Measurements from ENCODE around the gene GDE1.

Gene GDE1

DNA sequence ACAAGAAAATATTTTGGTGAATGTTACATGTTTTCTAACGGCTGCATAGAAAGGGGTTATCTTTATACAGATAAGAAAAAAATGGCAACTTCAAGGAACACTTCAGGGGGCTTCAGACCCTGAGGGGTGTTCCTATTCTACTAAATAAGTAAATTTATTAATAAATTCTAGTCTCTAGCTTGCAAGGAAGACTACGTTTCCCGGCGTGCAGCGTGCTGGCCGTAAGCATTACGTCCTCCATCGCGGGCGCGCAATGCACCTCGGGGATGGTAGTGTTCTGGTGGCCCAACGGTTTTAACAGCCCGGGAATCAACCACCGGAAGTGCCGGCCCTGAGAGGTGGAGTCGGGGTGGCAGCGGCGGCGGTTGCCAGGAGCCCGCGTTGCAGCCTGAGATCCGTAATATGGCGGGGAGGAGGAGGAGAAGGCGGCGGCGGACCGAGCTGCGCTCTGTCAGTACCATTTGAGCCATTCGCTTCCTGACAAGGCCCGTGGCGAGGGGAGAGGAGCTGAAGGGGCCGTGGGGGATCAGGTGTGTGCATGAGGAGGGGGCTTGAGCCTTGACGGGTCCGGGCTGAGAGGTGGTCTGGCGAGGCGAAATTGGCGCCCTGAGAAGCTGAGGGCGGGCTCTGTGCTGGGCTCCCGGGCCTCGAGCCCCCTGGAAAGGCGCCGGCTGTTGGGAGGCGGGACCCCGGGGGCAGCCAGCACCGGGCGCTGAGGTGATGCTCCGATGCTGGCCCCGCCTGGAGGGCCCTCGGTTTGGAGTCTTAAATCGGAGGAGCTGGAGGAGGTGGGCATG, 1.9 kb upstream of the GDE1 start, which contains the start of gene CCP110:
CCP110 (plus strand) TSS at position 384 of the 797 bp plus-strand sequence. CDS start 3,940 bp downstream, outside the sequence.
- DNase-seq (ENCODE audit: low read depth), result peak; percentile 93

GRCh38 chr16:19523184-19523558, 1.3 kb upstream of the GDE1 start:
- DNase-seq (ENCODE audit: low read depth), result no peak

DNA sequence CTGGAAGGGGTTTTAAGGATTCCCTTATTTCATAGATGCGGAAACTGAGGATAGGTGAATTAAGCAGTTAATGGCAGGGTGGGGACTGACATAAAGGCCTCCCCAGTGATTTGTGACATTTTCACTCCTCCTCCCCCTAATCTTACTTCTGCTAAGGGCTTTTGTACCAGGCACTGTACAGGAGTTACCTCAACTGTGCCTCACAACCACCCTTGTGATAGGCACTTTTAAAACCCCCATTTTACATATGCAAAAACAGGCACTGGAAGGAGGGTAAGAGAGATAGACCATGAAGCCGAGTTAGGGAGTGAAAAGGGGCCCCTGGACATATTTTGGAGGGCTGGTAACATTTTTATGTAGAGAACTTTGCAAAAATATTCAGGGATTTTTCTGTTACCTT, 862 bp upstream of the GDE1 start:
- no peak for DNase-seq (ENCODE audit: low read depth)

DNA sequence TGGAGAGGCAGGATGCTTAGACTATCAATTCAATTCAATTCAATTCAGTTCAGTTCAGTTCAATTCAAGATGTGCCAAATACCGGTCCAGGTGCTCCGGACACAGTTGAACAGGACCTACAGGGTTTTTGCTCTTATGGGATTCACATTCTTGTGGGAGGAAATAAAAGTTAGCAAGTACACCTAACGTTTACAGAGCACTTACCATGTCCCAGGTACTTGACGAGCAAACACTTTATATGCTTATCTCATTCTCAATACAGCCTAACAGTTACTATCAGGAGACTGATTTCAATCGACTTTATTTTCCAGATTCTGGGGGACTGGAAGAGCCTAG, 467 bp upstream of the GDE1 start:
- no peak for DNase-seq (ENCODE audit: low read depth)

- no peak for DNase-seq (ENCODE audit: low read depth)
Observed at GRCh38 chr16:19520861-19521331, 1.0 kb downstream of the GDE1 start.

DNA sequence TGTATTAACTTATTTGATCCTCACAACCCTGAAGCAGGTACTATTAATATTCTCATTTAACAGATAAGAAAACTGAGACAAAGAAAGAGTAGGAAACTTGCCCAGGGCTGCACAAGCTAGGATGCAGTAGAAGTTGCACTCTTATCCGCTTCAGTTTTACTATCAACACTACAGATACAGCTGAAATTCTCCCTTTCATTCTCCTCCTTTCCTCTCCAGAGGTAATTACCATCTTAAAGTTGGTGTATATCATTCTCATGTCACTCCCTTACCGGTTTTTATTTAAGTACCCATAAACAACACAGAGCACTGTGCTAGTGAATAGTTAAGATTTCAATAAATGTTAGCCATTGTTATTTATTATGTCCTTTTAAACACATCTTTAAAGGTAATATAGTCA, 3.5 kb downstream of the GDE1 start:
- DNase-seq (ENCODE audit: low read depth), result no peak

- no peak for DNase-seq (ENCODE audit: low read depth)
Observed at GRCh38 chr16:19517424-19518089, 4.3 kb downstream of the GDE1 start.

- no peak for DNase-seq (ENCODE audit: low read depth)
Observed at GRCh38 chr16:19515757-19516156, 6.1 kb downstream of the GDE1 start.

DNA sequence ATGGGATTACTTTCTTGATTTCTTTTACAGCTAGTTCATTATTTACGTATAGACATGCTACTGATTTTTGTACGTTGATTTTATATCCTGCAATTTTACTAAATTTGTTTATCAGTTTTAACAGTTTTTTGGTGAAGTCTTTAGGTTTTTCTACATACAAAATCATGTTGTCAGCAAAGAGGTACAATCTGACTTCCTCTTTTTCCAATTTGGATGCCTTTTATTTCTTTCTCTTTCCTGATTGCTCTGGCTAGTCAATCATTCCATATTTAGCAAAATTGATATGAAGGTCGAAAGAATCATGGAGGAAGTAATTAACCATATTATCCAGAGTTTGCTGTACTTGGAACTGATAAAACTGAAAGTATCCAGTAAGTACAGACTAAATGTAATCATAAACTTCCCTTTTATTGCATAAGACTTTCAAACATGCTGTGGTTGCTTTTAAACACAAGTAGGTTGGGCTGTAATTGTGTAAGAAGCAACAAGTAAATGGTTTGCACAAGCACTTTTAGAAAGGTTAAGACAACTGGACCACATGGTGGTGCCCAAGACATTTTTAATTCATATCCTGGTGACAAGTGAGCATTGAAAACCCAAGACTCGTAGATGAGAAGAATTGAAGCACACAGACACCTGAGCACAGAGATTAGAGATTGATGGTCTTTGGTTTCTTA, 8.4 kb downstream of the GDE1 start:
- DNase-seq (ENCODE audit: low read depth), result no peak

DNA sequence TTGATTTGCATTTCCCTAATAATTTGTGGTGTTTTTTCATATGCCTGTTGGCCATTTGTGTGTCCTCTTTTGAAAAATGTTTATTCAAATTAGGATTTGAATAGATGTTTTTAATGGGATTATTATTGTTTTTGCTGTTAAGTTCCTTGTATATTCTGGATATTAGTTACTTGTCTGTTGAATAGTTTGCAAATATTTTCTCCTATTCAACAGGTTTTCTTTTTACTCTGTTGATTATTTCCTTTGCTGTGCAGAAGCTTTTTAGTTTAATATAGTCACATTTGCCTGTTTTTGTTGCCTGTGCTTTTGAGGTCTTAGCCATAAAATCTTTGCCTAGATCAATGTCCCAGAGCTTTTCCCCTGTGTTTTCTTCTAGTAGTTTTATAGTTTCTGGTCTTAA, 9.6 kb downstream of the GDE1 start:
- DNase-seq (ENCODE audit: low read depth), result no peak

- DNase-seq (ENCODE audit: low read depth), result no peak
Observed at GRCh38 chr16:19507867-19508266, 14.0 kb downstream of the GDE1 start.

DNA sequence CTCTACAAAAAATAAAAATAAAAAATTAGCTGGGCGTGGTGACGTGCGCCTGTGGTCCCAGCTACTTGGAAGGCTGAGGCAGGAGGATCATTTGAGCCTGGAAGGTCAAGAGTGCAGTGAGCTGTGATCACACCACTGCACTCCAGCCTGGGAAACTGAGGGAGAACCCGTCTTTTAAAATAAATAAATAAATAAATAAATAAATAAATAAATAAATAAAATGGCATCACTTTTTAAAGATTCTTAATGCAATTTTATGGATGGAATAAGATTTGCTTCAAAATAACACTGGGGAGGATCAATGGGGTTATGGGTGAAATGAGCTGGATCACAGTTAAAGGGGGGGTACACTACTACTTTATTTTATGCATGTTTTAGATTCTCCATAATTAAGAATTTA, 14.9 kb downstream of the GDE1 start:
- DNase-seq (ENCODE audit: low read depth), result no peak

DNA sequence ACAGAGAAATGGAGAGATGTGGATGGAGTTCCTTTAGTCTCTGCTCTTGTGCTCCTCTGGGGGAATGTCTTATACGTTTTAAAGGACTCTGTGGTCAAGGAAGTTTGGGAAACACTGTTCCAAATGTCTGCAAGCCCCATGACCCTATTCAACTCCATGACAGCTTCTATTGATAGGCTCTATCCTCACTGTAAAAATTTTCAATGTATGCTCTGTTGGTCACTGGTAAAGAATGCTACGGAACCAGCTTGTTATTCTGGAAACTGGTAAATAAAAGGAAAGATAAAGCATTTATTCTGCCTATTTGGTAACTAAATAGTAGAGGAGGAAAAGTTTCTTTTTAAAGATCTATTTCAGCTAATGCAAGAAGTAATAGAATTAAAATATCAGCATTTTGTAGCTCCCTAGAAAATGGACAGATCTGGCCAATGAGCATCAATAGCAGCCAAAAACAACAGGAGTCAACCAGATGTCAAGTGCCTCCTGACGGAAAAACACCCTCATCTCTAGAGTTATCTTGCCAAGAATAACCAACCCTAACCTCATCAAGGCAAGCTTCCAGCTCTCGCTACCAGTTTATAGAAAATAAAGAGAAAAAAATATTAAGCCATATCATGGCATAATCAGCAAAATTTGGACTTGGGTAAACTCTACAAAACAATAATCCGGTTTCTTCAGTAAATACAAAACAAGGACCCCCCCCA, 16.1 kb downstream of the GDE1 start:
- no peak for DNase-seq (ENCODE audit: low read depth)

- no peak for DNase-seq (ENCODE audit: low read depth)
Observed at GRCh38 chr16:19503461-19504075, 18.3 kb downstream of the GDE1 start.

DNA sequence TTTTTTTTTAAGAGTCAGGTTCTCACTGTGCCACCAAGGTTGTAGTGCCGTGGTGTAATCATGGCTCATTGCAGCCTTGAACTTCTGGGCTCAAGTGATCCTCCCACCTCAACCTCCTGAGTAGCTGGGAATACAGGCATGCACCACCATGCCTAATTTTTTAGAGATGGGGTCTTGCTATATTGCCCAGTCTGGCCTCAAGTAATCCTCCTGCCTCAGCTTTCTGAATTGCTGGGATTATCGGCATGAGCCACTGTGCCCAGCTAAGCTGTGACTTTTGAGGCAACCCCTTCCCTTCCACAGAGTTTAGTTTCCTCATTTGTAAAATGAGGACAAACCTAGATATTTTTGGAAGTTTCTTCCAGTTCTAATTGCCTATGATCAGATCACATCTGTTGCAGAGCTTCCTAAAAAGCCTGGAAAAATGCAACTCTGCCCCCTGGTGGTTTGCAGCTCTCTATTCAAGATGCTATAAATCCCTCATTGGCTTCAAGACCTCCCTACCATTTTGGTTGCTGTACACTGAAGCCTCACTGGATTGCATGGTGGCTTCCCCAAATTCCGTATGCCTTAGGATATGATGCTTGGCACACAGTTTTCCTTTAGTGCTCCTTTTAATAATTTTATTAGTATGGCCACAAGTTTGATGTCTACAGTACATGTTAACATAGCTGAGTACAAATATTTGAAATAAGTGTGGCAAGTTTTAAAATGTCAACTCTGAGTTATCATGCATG, 19.3 kb downstream of the GDE1 start:
- DNase-seq (ENCODE audit: low read depth), result peak; percentile 48

DNA sequence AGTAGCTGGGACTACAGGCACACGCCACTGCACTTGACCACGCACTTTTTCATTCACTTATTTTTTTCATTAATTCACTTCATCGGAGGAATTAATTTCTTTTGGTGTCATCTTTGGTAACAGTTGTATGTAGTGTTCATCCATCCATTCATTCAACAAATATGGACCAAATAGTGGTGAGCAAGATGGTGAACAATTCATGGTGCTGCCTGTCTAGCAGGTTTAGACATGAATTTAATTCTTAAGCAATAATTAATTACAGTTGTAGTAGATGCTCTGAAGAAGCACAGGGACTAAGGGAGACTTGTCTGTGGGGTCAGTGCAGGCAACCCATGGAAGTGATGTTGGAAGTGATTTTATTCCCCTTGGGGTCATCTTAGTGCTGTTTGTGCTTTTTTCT, 22.4 kb downstream of the GDE1 start:
- DNase-seq (ENCODE audit: low read depth), result no peak

GRCh38 chr16:19499006-19499405, 22.9 kb downstream of the GDE1 start:
- no peak for DNase-seq (ENCODE audit: low read depth)

GRCh38 chr16:19497176-19497575, 24.7 kb downstream of the GDE1 start:
- DNase-seq (ENCODE audit: low read depth), result no peak

- no peak for DNase-seq (ENCODE audit: low read depth)
Observed at GRCh38 chr16:19490619-19491018, 31.3 kb downstream of the GDE1 start.

DNA sequence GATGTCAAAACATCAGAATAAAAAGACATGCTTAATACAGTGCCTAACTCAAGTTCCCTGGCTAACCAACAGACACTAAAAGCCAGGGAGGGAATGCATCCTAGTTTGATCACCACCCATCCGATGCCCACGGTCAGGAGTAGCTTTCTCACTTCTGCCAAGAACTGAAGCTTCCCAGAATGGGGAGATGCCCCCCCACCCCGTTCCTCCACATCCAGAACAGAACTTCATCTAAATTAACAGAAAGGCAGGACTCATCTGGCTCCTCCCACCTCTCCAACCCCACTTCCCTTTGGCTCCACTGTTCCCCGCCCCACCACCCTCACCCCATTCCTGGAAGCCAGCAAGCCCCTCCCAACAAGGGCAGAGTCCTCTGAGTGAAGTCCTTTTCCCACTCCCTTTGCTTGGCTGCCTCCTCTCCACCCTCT, 33.7 kb downstream of the GDE1 start:
- DNase-seq (ENCODE audit: low read depth), result no peak

DNA sequence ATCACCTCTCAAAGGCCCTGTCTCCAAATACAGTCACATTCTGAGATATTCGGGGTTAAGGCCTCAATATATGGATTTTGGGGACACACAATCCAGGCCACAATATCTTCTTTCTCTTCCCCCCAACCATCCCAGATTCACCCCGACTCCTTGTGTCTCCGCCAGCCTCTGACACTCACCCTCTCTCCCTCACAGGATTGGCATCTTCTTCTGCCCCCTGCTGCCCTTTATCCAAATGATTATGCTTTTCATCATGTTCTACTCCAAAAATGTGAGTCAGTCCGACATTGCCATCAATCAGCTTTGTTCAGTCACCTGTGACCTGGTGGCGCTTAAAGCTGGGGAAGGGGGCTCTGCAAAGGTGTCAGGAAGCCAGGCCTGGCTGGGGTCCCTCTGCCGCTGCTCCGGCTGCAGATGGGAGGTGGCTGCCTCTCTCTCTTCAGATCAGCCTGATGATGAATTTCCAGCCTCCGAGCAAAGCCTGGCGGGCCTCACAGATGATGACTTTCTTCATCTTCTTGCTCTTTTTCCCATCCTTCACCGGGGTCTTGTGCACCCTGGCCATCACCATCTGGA, 35.1 kb downstream of the GDE1 start:
- no peak for DNase-seq (ENCODE audit: low read depth)
